Heart right ventricle (tissue), 16 donors: Measurements from ENCODE around the gene WWOX. TPM values are rescaled to one million over a fixed set of nuclear protein-coding genes. Genes with fewer than 3 reads are reported as not detected.

Experiments used
- ATAC-seq, 8 donors: fragments of 200-7000 bp; cut with Tn5 transposase; one replicate each; pipeline ENCODE4 v1.9.1; 2020; ENCODE audit warnings: mild to moderate bottlenecking in 8 of 8, moderate library complexity in 8 of 8, moderate number of reproducible peaks in 1 of 8
- DNase-seq, 2 donors: peaks; one replicate each; pipeline ENCODE4 v3.0.0-alpha.2; 2020
- H3K27ac ChIP-seq, 10 donors: fragments of 200-600 bp; sonication (generic) in 2 of 10; one replicate each; pipeline versions ENCODE4 v1.5.0 to v1.8.0; 2020 to 2022; ENCODE audit warnings: mild to moderate bottlenecking in 3 of 10
- H3K27me3 ChIP-seq, 7 donors: fragments of 200-600 bp; one replicate each; pipeline ENCODE4 v1.8.0; 2021 to 2022; ENCODE audit warnings: mild to moderate bottlenecking in 2 of 7
- H3K36me3 ChIP-seq, 9 donors: fragments of 200-600 bp; sonication (generic) in 1 of 9; one replicate each; pipeline versions ENCODE4 v1.5.0 to v1.8.0; 2020 to 2022; ENCODE audit warnings: mild to moderate bottlenecking in 2 of 9
- H3K4me1 ChIP-seq, 9 donors: fragments of 200-600 bp; sonication (generic) in 1 of 9; one replicate each; pipeline versions ENCODE4 v1.5.0 to v1.8.0; 2020 to 2022; ENCODE audit warnings: mild to moderate bottlenecking in 4 of 9
- H3K4me3 ChIP-seq, 10 donors: fragments of 200-600 bp; sonication (generic) in 2 of 10; one replicate each; pipeline versions ENCODE4 v1.5.0 to v1.8.0; 2020 to 2022; ENCODE audit warnings: mild to moderate bottlenecking in 7 of 10, moderate library complexity in 2 of 10
- H3K9me3 ChIP-seq, 11 donors: fragments of 200-600 bp in 10 of 11; sonication (generic) in 2 of 11; one replicate each; pipeline versions ENCODE4 v1.5.0 to v1.8.0; 2013 to 2022; ENCODE audit warnings: mild to moderate bottlenecking in 2 of 11, control low read depth in 1 of 11, moderate library complexity in 1 of 11
- CTCF ChIP-seq, 9 donors: fragments of 200-600 bp; sonication (generic) in 2 of 9; IDR thresholded peaks; one replicate each; pipeline versions ENCODE4 v1.5.0 to v1.8.0; 2021 to 2022; ENCODE audit warnings: antibody characterized with exemption in 9 of 9, mild to moderate bottlenecking in 5 of 9, moderate library complexity in 1 of 9
- WGBS, 2 donors: extraction: QIAGEN DNeasy Blood & Tissue Kit; methylation state at CpG; one replicate each; pipeline ENCODE4 v1.1.7; 2013; ENCODE audit warnings: inconsistent platforms in 1 of 2; 5-methylcytosine and 5-hydroxymethylcytosine counted together
- intact Hi-C, 10 donors: fragments of 100-400 bp; cut with DNase I; formaldehyde crosslinking; loops; one replicate each; pipeline versions ENCODE4 v1.11.1 to v1.14.2; 2022
- polyA plus RNA-seq, 2 donors: library from polyadenylated mRNA; stranded (reverse); fragments of 200-250 nt; gene quantifications; one replicate each; pipeline ENCODE4 v1.2.3, GENCODE V29; 2013
- total RNA-seq, 10 donors: library from RNA; stranded (reverse); fragmentation: NEBNext Ultra II Directional in 3 of 10; extraction: Animal tissue kit (Norgen Biotek cat#: 25700) in 3 of 10; gene quantifications; one replicate each; pipeline versions ENCODE4 v1.2.1 to v1.2.4, GENCODE V29; 2021 to 2023
- donor health status: Arrhythmogenic right ventricular cardiomyopathy.
- donor health status: ischemic (EF 13 %, LVEDD 7.1; RV severe dilation, severe dysfunction).
- donor health status: healthy with polysubstance abuse.
- donor health status: DM: no; HTN: yes; CAD: no.
- donor health status: DM: no; HTN: no; CAD: no.
- donor health status: ischemic (EF 25% LVEDD 6.9; RV normal size, moderate dysfunction).
- donor health status: ischemic (EF 25% LVEDD 5.7; RV mildly dilated, moderate dysfunction).
- donor health status: healthy.
- donor health status: DM: yes; HTN: yes; CAD: no.
- donor health status: Ischemic cardiomyopathy.
- donor health status: ischemic (EF 35%, LVEDD 5.7; RV mildly dilated, moderate dysfunction).
- donor health status: nonischemic (EF 11% LVEDD 7.7; RV severe dilation, severe dysfunction).
- donor health status: DM: yes; HTN: yes; CAD: no.
- donor health status: PGD.
- donor health status: ischemic (EF 29% LVEDD 5.4; RV normal size, mild dysfunction).
- donor health status: nonischemic (EF 23%, LVEDD 6.1; RV moderate dilation, normal function).

Gene WWOX
- total and polyA plus RNA-seq, 12 donors, result 4.9 to 15.0 (median 9.9) TPM

- no peak for TF ChIP-seq CTCF (IDR thresholded peaks at IDR 0.05)
- H3K9me3 ChIP-seq, result no peaks in the 10 kb centered on the region
- no peak overlapping the region for H3K4me3 ChIP-seq
- no peaks in the 10 kb centered on the region for H3K36me3 ChIP-seq
- H3K27me3 ChIP-seq, result no peaks in the 10 kb centered on the region
- H3K27ac ChIP-seq, result no peak overlapping the region
- DNase-seq (no peak), ATAC-seq (no peak)
- H3K4me1 ChIP-seq, result peaks cover 0 to 33% (median 7%) of the 10 kb centered on the region in 9 donors
- 93 to 97% methylated on average over 6 of the region's 6 CpGs for WGBS, 2 donors
- intact Hi-C loops, result loop anchor here in 1 of 10 donors (10.0 kb wide), 1 partner anchor 161 kb away; no protein-coding TSS in a partner anchor
Observed at GRCh38 chr16:78675312-78675711, 575.9 kb downstream of the WWOX start.

- no peaks in the 10 kb centered on the region for H3K9me3 ChIP-seq
- H3K36me3 ChIP-seq, result no peaks in the 10 kb centered on the region
- H3K4me3 ChIP-seq, result no peak overlapping the region
- DNase-seq (no peak), ATAC-seq (no peak)
- no peaks in the 10 kb centered on the region for H3K27me3 ChIP-seq
- 91 to 93% methylated on average over 9 of the region's 9 CpGs for WGBS, 2 donors
- TF ChIP-seq CTCF (IDR thresholded peaks at IDR 0.05), result no peak
- no peak overlapping the region for H3K27ac ChIP-seq
- H3K4me1 ChIP-seq, result peaks cover 0 to 28% (median 0%) of the 10 kb centered on the region in 9 donors
- intact Hi-C loops, result loop anchor here in 1 of 10 donors (10.0 kb wide), 1 partner anchor 161 kb away; no protein-coding TSS in a partner anchor
Observed at GRCh38 chr16:78675951-78676792, 576.7 kb downstream of the WWOX start.

GRCh38 chr16:78677181-78677731, 577.8 kb downstream of the WWOX start:
- Histone ChIP-seq H3K27ac (no peak overlapping the region), H3K9me3 (no peaks in the 10 kb centered on the region), H3K27me3 (no peaks in the 10 kb centered on the region), H3K36me3 (no peaks in the 10 kb centered on the region), H3K4me3 (no peak overlapping the region), H3K4me1 (peaks cover 0 to 28% (median 0%) of the 10 kb centered on the region in 9 donors)
- TF ChIP-seq CTCF (IDR thresholded peaks at IDR 0.05), result no peak
- no peak for DNase-seq
- ATAC-seq, result no peak
- 48 to 56% methylated on average over 4 of the region's 4 CpGs for WGBS, 2 donors
- intact Hi-C loops, result loop anchor here in 1 of 10 donors (10.0 kb wide), 1 partner anchor 162 kb away; no protein-coding TSS in a partner anchor

- ATAC-seq (no peak), DNase-seq (no peak)
- no peaks in the 10 kb centered on the region for H3K27me3 ChIP-seq
- peaks cover 0 to 43% (median 13%) of the 10 kb centered on the region in 9 donors for H3K4me1 ChIP-seq
- WGBS, 2 donors, result 89 to 93% methylated on average over 2 of the region's 2 CpGs
- H3K4me3 ChIP-seq, result no peak overlapping the region
- peak overlapping the region in 1 of 10 donors; percentile 16 for H3K27ac ChIP-seq
- TF ChIP-seq CTCF (IDR thresholded peaks at IDR 0.05), result no peak
- intact Hi-C loops, result loop anchor here in 1 of 10 donors (10.0 kb wide), 1 partner anchor 165 kb away; no protein-coding TSS in a partner anchor
- H3K9me3 ChIP-seq, result no peaks in the 10 kb centered on the region
- H3K36me3 ChIP-seq, result no peaks in the 10 kb centered on the region
Observed at GRCh38 chr16:78679546-78679945, 580.1 kb downstream of the WWOX start.
